Naive thymus-derived CD4-positive, alpha-beta T cell (primary cell): ENCODE results near the gene BDKRB2. TPM values are rescaled to one million over a fixed set of nuclear protein-coding genes. Genes with fewer than 3 reads are reported as not detected.

ENCODE experiments used
- ATAC-seq: fragments of 150-1000 bp; cut with Tn5 transposase; 2 replicates; pipeline ENCODE4 v1.10.0; 2021; ENCODE audit warnings: mild to moderate bottlenecking, moderate library complexity
- CTCF ChIA-PET: fragments of 350-600 bp; sonication (Branson Sonifier 250); formaldehyde crosslinking; loops from one replicate; lab custom pipeline; 2021; ENCODE audit warnings: antibody characterized with exemption; lab: Charles Lee
- POLR2A ChIA-PET: fragments of 350-600 bp; sonication (Branson Sonifier 250); formaldehyde crosslinking; loops from one replicate; lab custom pipeline; 2021; ENCODE audit warnings: antibody characterized with exemption, inconsistent platforms; lab: Charles Lee
- DNase-seq, 9 donors: peaks; one replicate each; pipeline versions ENCODE4 v3.0.0 to v3.0.0-alpha.2; 2020 to 2022; ENCODE audit warnings: mixed read lengths in 1 of 9
- H3K27ac ChIP-seq: one replicate; pipeline ENCODE4 v1.7.0; 2013; ENCODE audit warnings: mild to moderate bottlenecking, low read depth, low read length, moderate library complexity
- H3K27me3 ChIP-seq, 2 donors: one replicate each; pipeline ENCODE4 v1.7.0; 2013; ENCODE audit warnings: low read length in 2 of 2, mild to moderate bottlenecking in 2 of 2, moderate library complexity in 2 of 2; ENCODE audit not compliant: control insufficient read depth in 2 of 2, insufficient read depth in 2 of 2
- H3K36me3 ChIP-seq, 3 experiments: 1 replicate in 2 of 3; 2 replicates in 1 of 3; pipeline ENCODE4 v1.7.0; 2013; ENCODE audit warnings: low read length in 3 of 3, mild to moderate bottlenecking in 3 of 3, moderate library complexity in 1 of 3; ENCODE audit not compliant: insufficient read depth in 3 of 3, control insufficient read depth in 2 of 3
- H3K4me1 ChIP-seq, 2 donors: one replicate each; pipeline ENCODE4 v1.7.0; 2013; ENCODE audit warnings: low read length in 2 of 2, mild to moderate bottlenecking in 2 of 2, moderate library complexity in 1 of 2; ENCODE audit not compliant: control insufficient read depth in 2 of 2, insufficient read depth in 2 of 2
- H3K4me3 ChIP-seq: 2 replicates; pipeline ENCODE4 v1.7.0; 2013; ENCODE audit warnings: mild to moderate bottlenecking, low read length
- H3K9me3 ChIP-seq, 3 experiments: 1 replicate in 2 of 3; 2 replicates in 1 of 3; pipeline ENCODE4 v1.7.0; 2013; ENCODE audit warnings: low read length in 3 of 3; ENCODE audit not compliant: control insufficient read depth in 2 of 3
- H3K27ac Mint-ChIP-seq, 9 donors: one replicate each; pipeline ENCODE4 v1.8.0; 2020 to 2022; ENCODE audit warnings: mixed read lengths in 9 of 9, mild to moderate bottlenecking in 8 of 9, moderate library complexity in 5 of 9, inconsistent platforms in 2 of 9
- H3K27me3 Mint-ChIP-seq, 5 donors: one replicate each; pipeline ENCODE4 v1.8.0; 2021 to 2022; ENCODE audit warnings: mixed read lengths in 5 of 5, mild to moderate bottlenecking in 1 of 5
- H3K36me3 Mint-ChIP-seq, 5 donors: one replicate each; pipeline ENCODE4 v1.8.0; 2020 to 2022; ENCODE audit warnings: mixed read lengths in 5 of 5, mild to moderate bottlenecking in 3 of 5, inconsistent platforms in 1 of 5
- H3K4me1 Mint-ChIP-seq, 7 donors: one replicate each; pipeline ENCODE4 v1.8.0; 2020 to 2022; ENCODE audit warnings: mixed read lengths in 7 of 7, mild to moderate bottlenecking in 3 of 7, inconsistent platforms in 1 of 7
- H3K4me3 Mint-ChIP-seq, 10 donors: one replicate each; pipeline ENCODE4 v1.8.0; 2020 to 2022; ENCODE audit warnings: mild to moderate bottlenecking in 10 of 10, mixed read lengths in 10 of 10, moderate library complexity in 6 of 10, inconsistent platforms in 2 of 10
- H3K9me3 Mint-ChIP-seq, 11 donors: one replicate each; pipeline ENCODE4 v1.8.0; 2020 to 2022; ENCODE audit warnings: mixed read lengths in 11 of 11, mild to moderate bottlenecking in 4 of 11, inconsistent platforms in 1 of 11, moderate library complexity in 1 of 11
- intact Hi-C, 2 donors: fragments of 100-400 bp; cut with micrococcal nuclease; formaldehyde crosslinking; loops; one replicate each; pipeline ENCODE4 v1.15.1; 2023
- polyA plus RNA-seq, 2 donors: library from polyadenylated mRNA; unstranded; fragments of 300-500 nt; fragmentation: Illumina TruSeq; gene quantifications; one replicate each; pipeline ENCODE4 v1.2.3, GENCODE V29; 2021
- total RNA-seq, 6 experiments: library from RNA in 5 of 6; stranded (reverse) in 5 of 6; gene quantifications; 1 replicate in 5 of 6; 2 replicates in 1 of 6; pipeline ENCODE4 v1.2.3 and lab custom pipeline; 2021 to 2026

Gene BDKRB2
- total and polyA plus RNA-seq, 7 experiments from 2014 or later = 0.08 TPM; not detected in 6

- H3K4me1 Mint-ChIP-seq = peaks cover 13 to 40% (median 36%) of the 10 kb centered on the region in 7 donors
- POLR2A ChIA-PET = interaction anchor here (1.8 kb wide), 1 partner anchor 13 kb away, joined by 5 read pairs; no protein-coding TSS in a partner anchor
- H3K4me3 Mint-ChIP-seq = peak overlapping the region; percentile 29 to 88 (median 79)
- H3K27ac Mint-ChIP-seq = peak overlapping the region; percentile 67 to 91 (median 85)
- peaks cover 0 to 3% of the 10 kb centered on the region in 2 donors for H3K27me3 ChIP-seq
- H3K36me3 Mint-ChIP-seq = peaks cover 0 to 4% (median 0%) of the 10 kb centered on the region in 5 donors
- CTCF ChIA-PET = interaction anchor here (1.0 to 1.1 kb wide), 2 partner anchors 80 to 98 kb away, joined by 3 read pairs; no protein-coding TSS in a partner anchor
- peak overlapping the region; percentile 17 for H3K27ac ChIP-seq
- ATAC-seq (peak; percentile 58), DNase-seq (peak in 7 of 9 donors; percentile 8 to 68 (median 40))
- peaks cover 4 to 24% (median 14%) of the 10 kb centered on the region in 5 donors for H3K27me3 Mint-ChIP-seq
- no peaks in the 10 kb centered on the region for H3K36me3 ChIP-seq
- H3K4me1 ChIP-seq = peaks cover 0 to 11% of the 10 kb centered on the region in 2 donors
- intact Hi-C loops = loop anchor here in 1 of 2 donors (5.0 kb wide), 1 partner anchor 81 kb away; no protein-coding TSS in a partner anchor
- H3K9me3 ChIP-seq = peaks cover 0 to 15% (median 4%) of the 10 kb centered on the region in 3 experiments
- H3K9me3 Mint-ChIP-seq = peaks cover 0 to 26% (median 7%) of the 10 kb centered on the region in 11 donors
- no peak overlapping the region for H3K4me3 ChIP-seq
These were observed 6.1 kb upstream of the BDKRB2 start for GRCh38 chr14:96198430-96199130.

GRCh38 chr14:96201157-96201556, 3.5 kb upstream of the BDKRB2 start:
- peaks cover 0 to 11% of the 10 kb centered on the region in 2 donors for H3K4me1 ChIP-seq
- peaks cover 19 to 35% (median 28%) of the 10 kb centered on the region in 5 donors for H3K27me3 Mint-ChIP-seq
- POLR2A ChIA-PET = no interaction called here
- H3K4me3 ChIP-seq = no peak overlapping the region
- H3K27ac Mint-ChIP-seq = no peak overlapping the region
- H3K36me3 Mint-ChIP-seq = peaks cover 0 to 4% (median 0%) of the 10 kb centered on the region in 5 donors
- ATAC-seq (no peak), DNase-seq (no peak)
- H3K4me3 Mint-ChIP-seq = no peak overlapping the region
- H3K27ac ChIP-seq = no peak overlapping the region
- CTCF ChIA-PET = no interaction called here
- intact Hi-C loops = no loop called here
- no peaks in the 10 kb centered on the region for H3K36me3 ChIP-seq
- H3K9me3 Mint-ChIP-seq = peaks cover 0 to 12% (median 5%) of the 10 kb centered on the region in 11 donors
- peaks cover 13 to 45% (median 41%) of the 10 kb centered on the region in 7 donors for H3K4me1 Mint-ChIP-seq
- peaks cover 0 to 5% of the 10 kb centered on the region in 2 donors for H3K27me3 ChIP-seq
- H3K9me3 ChIP-seq = peaks cover 0 to 3% (median 2%) of the 10 kb centered on the region in 3 experiments

GRCh38 chr14:96201965-96202364, 2.7 kb upstream of the BDKRB2 start:
- no peak overlapping the region for H3K4me3 Mint-ChIP-seq
- peaks cover 0 to 11% of the 10 kb centered on the region in 2 donors for H3K4me1 ChIP-seq
- no peak overlapping the region for H3K27ac ChIP-seq
- DNase-seq (no peak), ATAC-seq (no peak)
- H3K9me3 Mint-ChIP-seq = peaks cover 0 to 6% (median under 1%) of the 10 kb centered on the region in 11 donors
- peak overlapping the region in 1 of 9 donors; percentile 20 for H3K27ac Mint-ChIP-seq
- H3K36me3 ChIP-seq = no peaks in the 10 kb centered on the region
- H3K9me3 ChIP-seq = no peaks in the 10 kb centered on the region
- ChIA-PET CTCF (no interaction called here), POLR2A (no interaction called here)
- H3K27me3 Mint-ChIP-seq = peaks cover 19 to 35% (median 28%) of the 10 kb centered on the region in 5 donors
- peaks cover 0 to 1% (median 0%) of the 10 kb centered on the region in 5 donors for H3K36me3 Mint-ChIP-seq
- H3K4me1 Mint-ChIP-seq = peaks cover 8 to 37% (median 33%) of the 10 kb centered on the region in 7 donors
- H3K4me3 ChIP-seq = no peak overlapping the region
- intact Hi-C loops = no loop called here
- peaks cover 0 to 5% of the 10 kb centered on the region in 2 donors for H3K27me3 ChIP-seq

- H3K27ac Mint-ChIP-seq = no peak overlapping the region
These were observed 2.1 kb upstream of the BDKRB2 start for GRCh38 chr14:96202441-96203094.

GRCh38 chr14:96203116-96203515, 1.5 kb upstream of the BDKRB2 start:
- H3K4me1 Mint-ChIP-seq = peaks cover 8 to 28% (median 22%) of the 10 kb centered on the region in 7 donors
- no peak overlapping the region for H3K27ac Mint-ChIP-seq
- no peaks in the 10 kb centered on the region for H3K9me3 Mint-ChIP-seq
- no peak overlapping the region for H3K27ac ChIP-seq
- peaks cover 0 to 5% of the 10 kb centered on the region in 2 donors for H3K27me3 ChIP-seq
- ATAC-seq (no peak), DNase-seq (no peak)
- H3K27me3 Mint-ChIP-seq = peaks cover 23 to 35% (median 28%) of the 10 kb centered on the region in 5 donors
- peaks cover 0 to 11% of the 10 kb centered on the region in 2 donors for H3K4me1 ChIP-seq
- intact Hi-C loops = no loop called here
- ChIA-PET POLR2A (interaction anchor here (0.7 kb wide), 1 partner anchor 65 kb away, joined by 3 read pairs; no protein-coding TSS in a partner anchor), CTCF (no interaction called here)
- no peak overlapping the region for H3K4me3 ChIP-seq
- H3K4me3 Mint-ChIP-seq = no peak overlapping the region
- no peaks in the 10 kb centered on the region for H3K36me3 ChIP-seq
- H3K9me3 ChIP-seq = no peaks in the 10 kb centered on the region
- H3K36me3 Mint-ChIP-seq = peaks cover 0 to 1% (median 0%) of the 10 kb centered on the region in 5 donors

More at GRCh38 chr14:96202441-96203094, 2.1 kb upstream of the BDKRB2 start:
- Histone ChIP-seq H3K9me3 (no peaks in the 10 kb centered on the region), H3K4me1 (peaks cover 0 to 11% of the 10 kb centered on the region in 2 donors), H3K36me3 (no peaks in the 10 kb centered on the region), H3K27me3 (peaks cover 0 to 5% of the 10 kb centered on the region in 2 donors), H3K27ac (no peak overlapping the region), H3K4me3 (no peak overlapping the region)
- Mint-ChIP-seq H3K9me3 (no peaks in the 10 kb centered on the region), H3K4me3 (no peak overlapping the region), H3K4me1 (peaks cover 8 to 31% (median 27%) of the 10 kb centered on the region in 7 donors), H3K36me3 (peaks cover 0 to 1% (median 0%) of the 10 kb centered on the region in 5 donors), H3K27me3 (peaks cover 19 to 35% (median 28%) of the 10 kb centered on the region in 5 donors)
- POLR2A ChIA-PET = no interaction called here
- CTCF ChIA-PET = no interaction called here
- intact Hi-C loops = no loop called here
- DNase-seq = no peak
- ATAC-seq = no peak

- ChIA-PET CTCF (no interaction called here), POLR2A (interaction anchor here (0.6 to 0.7 kb wide), 2 partner anchors 66 to 1054 kb away, joined by 3 read pairs; no protein-coding TSS in a partner anchor)
- Histone ChIP-seq H3K4me3 (no peak overlapping the region), H3K36me3 (no peaks in the 10 kb centered on the region), H3K27me3 (peaks cover 0 to 5% of the 10 kb centered on the region in 2 donors), H3K27ac (no peak overlapping the region), H3K9me3 (no peaks in the 10 kb centered on the region), H3K4me1 (peaks cover 0 to 8% of the 10 kb centered on the region in 2 donors)
- Mint-ChIP-seq H3K36me3 (peaks cover 0 to 1% (median 0%) of the 10 kb centered on the region in 5 donors), H3K9me3 (no peaks in the 10 kb centered on the region), H3K27ac (no peak overlapping the region), H3K4me3 (peak overlapping the region in 1 of 10 donors; percentile 56), H3K4me1 (peaks cover 6 to 23% (median 17%) of the 10 kb centered on the region in 7 donors), H3K27me3 (peaks cover 23 to 36% (median 28%) of the 10 kb centered on the region in 5 donors)
- intact Hi-C loops = no loop called here
- DNase-seq = no peak
- ATAC-seq = no peak
These were observed 1.0 kb upstream of the BDKRB2 start for GRCh38 chr14:96203635-96204034.
